ENCODE measurements around the gene CBLC. TPM values are rescaled to one million over a fixed set of nuclear protein-coding genes. Genes with fewer than 3 reads are reported as not detected.

CBLC gene
- total RNA-seq, 1 donor from 2014 or later, result 16.2 TPM

GRCh38 chr19:44788971-44789370 is 11.3 kb downstream of the CBLC start:
- Mint-ChIP-seq H3K4me1 (ENCODE audit: low read depth) (peaks cover 6% of the 10 kb centered on the region), H3K27ac (no peak overlapping the region), H3K36me3 (ENCODE audit: insufficient read depth) (peaks cover 5% of the 10 kb centered on the region), H3K9me3 (ENCODE audit: low read depth) (no peaks in the 10 kb centered on the region), H3K4me3 (ENCODE audit: low read depth) (no peak overlapping the region), H3K27me3 (no peaks in the 10 kb centered on the region)
- DNase-seq (ENCODE audit: low spot score, unreplicated experiment), result no peak
- TF ChIP-seq, protein P1, sequence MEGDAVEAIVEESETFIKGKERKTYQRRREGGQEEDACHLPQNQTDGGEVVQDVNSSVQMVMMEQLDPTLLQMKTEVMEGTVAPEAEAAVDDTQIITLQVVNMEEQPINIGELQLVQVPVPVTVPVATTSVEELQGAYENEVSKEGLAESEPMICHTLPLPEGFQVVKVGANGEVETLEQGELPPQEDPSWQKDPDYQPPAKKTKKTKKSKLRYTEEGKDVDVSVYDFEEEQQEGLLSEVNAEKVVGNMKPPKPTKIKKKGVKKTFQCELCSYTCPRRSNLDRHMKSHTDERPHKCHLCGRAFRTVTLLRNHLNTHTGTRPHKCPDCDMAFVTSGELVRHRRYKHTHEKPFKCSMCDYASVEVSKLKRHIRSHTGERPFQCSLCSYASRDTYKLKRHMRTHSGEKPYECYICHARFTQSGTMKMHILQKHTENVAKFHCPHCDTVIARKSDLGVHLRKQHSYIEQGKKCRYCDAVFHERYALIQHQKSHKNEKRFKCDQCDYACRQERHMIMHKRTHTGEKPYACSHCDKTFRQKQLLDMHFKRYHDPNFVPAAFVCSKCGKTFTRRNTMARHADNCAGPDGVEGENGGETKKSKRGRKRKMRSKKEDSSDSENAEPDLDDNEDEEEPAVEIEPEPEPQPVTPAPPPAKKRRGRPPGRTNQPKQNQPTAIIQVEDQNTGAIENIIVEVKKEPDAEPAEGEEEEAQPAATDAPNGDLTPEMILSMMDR (IDR thresholded peaks at IDR 0.05; ENCODE audit: unreplicated experiment), result no peak

DNA sequence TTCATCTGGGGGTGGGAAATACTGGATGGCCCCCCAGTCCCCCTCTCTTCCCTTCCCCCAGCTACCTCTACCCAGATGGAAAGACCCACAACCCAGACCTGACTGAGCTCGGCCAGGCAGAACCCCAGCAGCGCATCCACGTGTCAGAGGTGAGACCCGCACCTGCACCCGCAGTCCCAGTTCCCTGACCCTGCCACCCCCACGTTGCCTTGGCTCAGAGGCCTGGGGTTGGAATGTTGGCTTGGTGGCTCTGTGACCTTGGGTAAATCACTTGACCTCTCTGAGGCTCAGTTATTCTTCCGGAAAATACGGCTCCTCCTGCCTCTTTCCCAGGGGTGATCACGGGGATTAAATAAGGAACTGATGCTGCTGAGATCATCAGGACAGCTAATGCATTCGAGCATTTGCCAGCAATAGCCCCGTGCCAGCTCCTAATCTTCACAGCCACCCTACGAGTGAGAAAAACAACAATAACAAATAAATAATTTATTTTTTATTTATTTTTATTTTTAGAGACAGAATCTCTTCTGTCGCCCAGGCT is 12.3 kb downstream of the CBLC start:
- Mint-ChIP-seq H3K27ac (no peak overlapping the region), H3K4me1 (ENCODE audit: low read depth) (no peaks in the 10 kb centered on the region), H3K4me3 (ENCODE audit: low read depth) (no peak overlapping the region), H3K36me3 (ENCODE audit: insufficient read depth) (peaks cover 3% of the 10 kb centered on the region), H3K9me3 (ENCODE audit: low read depth) (no peaks in the 10 kb centered on the region), H3K27me3 (no peaks in the 10 kb centered on the region)
- no peak for DNase-seq (ENCODE audit: low spot score, unreplicated experiment)
- TF ChIP-seq, protein P1 (IDR thresholded peaks at IDR 0.05; ENCODE audit: unreplicated experiment), result no peak

GRCh38 chr19:44792281-44792680 is 14.6 kb downstream of the CBLC start:
- no peaks in the 10 kb centered on the region for H3K27me3 Mint-ChIP-seq
- no peak overlapping the region for H3K4me3 Mint-ChIP-seq (ENCODE audit: low read depth)
- H3K36me3 Mint-ChIP-seq (ENCODE audit: insufficient read depth), result peaks cover 8% of the 10 kb centered on the region
- peaks cover 10% of the 10 kb centered on the region for H3K4me1 Mint-ChIP-seq (ENCODE audit: low read depth)
- TF ChIP-seq, protein P1 (IDR thresholded peaks at IDR 0.05; ENCODE audit: unreplicated experiment), result no peak
- no peak for DNase-seq (ENCODE audit: low spot score, unreplicated experiment)
- no peak overlapping the region for H3K27ac Mint-ChIP-seq
- no peaks in the 10 kb centered on the region for H3K9me3 Mint-ChIP-seq (ENCODE audit: low read depth)

DNA sequence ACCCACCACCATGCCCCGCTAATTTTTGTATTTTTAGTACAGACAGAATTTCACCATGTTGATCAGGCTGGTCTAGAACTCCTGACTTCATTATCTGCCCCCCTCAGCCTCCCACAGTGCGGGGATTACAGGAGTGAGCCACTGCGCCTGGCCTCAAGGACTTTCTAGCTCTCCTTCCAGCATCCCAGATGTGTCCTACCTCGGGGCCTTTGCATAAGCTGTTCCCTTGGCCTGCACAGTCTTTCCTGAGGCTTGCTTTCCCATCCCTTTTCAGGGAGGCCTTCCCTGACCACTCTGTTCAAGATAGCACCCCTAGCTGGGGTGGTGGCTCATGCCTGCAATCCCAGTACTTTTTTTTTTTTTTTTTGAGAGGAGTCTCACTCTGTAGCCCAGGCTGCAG is 16.9 kb downstream of the CBLC start:
- TF ChIP-seq, protein P1 (IDR thresholded peaks at IDR 0.05; ENCODE audit: unreplicated experiment), result no peak
- H3K27me3 Mint-ChIP-seq, result no peaks in the 10 kb centered on the region
- H3K9me3 Mint-ChIP-seq (ENCODE audit: low read depth), result no peaks in the 10 kb centered on the region
- no peak overlapping the region for H3K4me3 Mint-ChIP-seq (ENCODE audit: low read depth)
- no peak for DNase-seq (ENCODE audit: low spot score, unreplicated experiment)
- H3K36me3 Mint-ChIP-seq (ENCODE audit: insufficient read depth), result peaks cover 7% of the 10 kb centered on the region
- H3K27ac Mint-ChIP-seq, result no peak overlapping the region
- H3K4me1 Mint-ChIP-seq (ENCODE audit: low read depth), result peaks cover 14% of the 10 kb centered on the region

GRCh38 chr19:44795398-44795987 is 17.8 kb downstream of the CBLC start:
- TF ChIP-seq, protein P1 (IDR thresholded peaks at IDR 0.05; ENCODE audit: unreplicated experiment), result no peak
- Mint-ChIP-seq H3K27me3 (no peaks in the 10 kb centered on the region), H3K4me3 (ENCODE audit: low read depth) (no peak overlapping the region), H3K36me3 (ENCODE audit: insufficient read depth) (peaks cover 7% of the 10 kb centered on the region), H3K9me3 (ENCODE audit: low read depth) (no peaks in the 10 kb centered on the region), H3K4me1 (ENCODE audit: low read depth) (peaks cover 16% of the 10 kb centered on the region), H3K27ac (no peak overlapping the region)
- DNase-seq (ENCODE audit: low spot score, unreplicated experiment), result no peak

All from progenitor cell of endocrine pancreas (in vitro differentiated cells).